NCI-H2081 (cell line): ENCODE measurements around the gene ITGAL.
"Not testable (repeated sequence)": the region's sequence is repeated elsewhere in the genome, so short reads cannot be mapped to it uniquely, and the experiment has no call there.

Experiments
- DNase-seq, 2 experiments: peaks; one replicate each; lab custom pipeline; 2025; lab: John Stamatoyannopoulos, UW

ITGAL gene

DNA sequence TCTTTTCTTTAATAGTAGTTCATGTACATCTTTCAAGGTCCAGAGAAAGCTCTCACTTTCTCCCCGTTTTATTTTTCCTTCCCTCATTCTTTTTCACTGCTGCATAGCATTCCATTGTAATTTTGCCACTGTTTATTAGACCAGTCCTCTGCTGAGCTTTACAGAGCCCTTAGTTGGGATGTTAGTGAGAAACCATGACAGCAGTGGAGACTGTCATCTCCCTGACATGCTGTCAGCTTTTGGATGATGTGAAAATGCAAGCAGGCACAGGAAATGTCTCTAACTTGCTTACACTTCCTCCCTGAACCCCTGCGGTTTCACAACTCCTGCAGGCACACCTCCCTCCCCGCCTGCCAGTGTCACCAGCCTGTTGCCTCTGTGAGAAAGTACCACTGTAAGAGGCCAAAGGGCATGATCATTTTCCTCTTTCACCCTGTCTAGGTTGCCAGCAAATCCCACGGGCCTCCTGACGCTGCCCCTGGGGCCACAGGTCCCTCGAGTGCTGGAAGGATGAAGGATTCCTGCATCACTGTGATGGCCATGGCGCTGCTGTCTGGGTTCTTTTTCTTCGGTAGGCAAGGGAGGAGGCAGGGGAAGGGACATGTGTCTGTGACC is at the start of gene ITGAL:
TSS of gene ITGAL (plus strand) at position 415 of the 615 bp plus-strand sequence. CDS start at position 511, 96 bp downstream.
- DNase-seq, result no peak

DNA sequence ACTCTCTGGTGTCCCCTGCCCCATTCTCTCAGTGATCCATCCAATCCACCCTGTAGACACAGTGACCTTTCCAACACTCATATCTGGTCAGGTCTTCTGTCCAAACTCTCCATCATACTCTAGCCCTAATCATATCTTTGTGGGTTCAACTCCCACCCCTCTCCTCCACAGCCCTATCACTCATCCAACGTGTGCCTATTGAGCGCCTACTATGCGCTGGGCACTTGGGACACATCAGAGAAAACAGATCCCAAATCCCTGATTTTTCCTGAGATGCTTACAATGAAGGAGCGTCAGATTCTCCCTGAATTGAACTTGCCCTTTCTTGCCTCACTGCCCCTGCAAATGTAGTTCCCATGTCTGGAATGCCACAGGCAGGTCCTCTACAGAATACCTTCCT is 44.5 kb upstream of the ITGAL start:
- no peak for DNase-seq

DNA sequence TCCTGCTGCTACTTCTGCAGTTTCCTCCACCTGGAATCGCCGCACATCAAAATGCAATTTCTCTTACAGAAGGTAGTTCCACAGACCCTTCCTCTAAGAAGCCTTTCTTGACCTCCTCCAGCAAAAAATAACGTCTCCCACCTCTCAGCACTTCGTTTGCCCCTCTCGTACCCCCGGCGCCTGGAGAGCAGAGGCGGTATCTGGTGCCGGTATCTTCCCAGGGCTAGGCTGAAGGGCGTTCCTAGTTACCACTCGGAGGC is 43.2 kb upstream of the ITGAL start:
- DNase-seq, result no peak

- DNase-seq, result peak; percentile 95 to 98
Observed at GRCh38 chr16:30429678-30430427, 42.7 kb upstream of the ITGAL start, which contains the start of gene DCTPP1. TSS of gene DCTPP1 (minus strand) at chr16:30430030. CDS start at chr16:30429980, 50 bp downstream.

GRCh38 chr16:30430428-30430970 is 42.0 kb upstream of the ITGAL start:
- DNase-seq, result no peak

DNA sequence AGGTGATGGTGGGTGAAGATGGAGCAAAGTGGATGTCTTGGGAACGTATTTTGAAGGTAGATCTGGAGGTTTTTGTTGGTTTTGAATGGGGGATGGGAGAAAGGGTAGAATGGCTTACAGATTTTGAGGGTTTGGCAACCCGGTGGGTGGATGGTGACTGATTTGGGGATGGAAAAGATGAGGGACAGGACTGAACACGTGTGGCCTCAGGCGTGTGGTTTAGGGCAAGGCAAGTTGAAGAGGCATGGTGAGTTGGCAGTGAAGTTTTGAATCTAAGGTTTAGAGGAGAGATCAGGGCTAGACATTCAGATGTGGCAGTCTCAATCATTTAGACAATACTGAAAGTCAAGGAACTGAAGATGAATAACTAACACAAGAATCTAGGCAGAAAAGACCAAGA is 37.7 kb upstream of the ITGAL start:
- no peak for DNase-seq

GRCh38 chr16:30437511-30438046 is 35.0 kb upstream of the ITGAL start:
- peak; percentile 5 to 17 for DNase-seq

GRCh38 chr16:30438835-30439234 is 33.7 kb upstream of the ITGAL start:
- DNase-seq, result no peak

DNA sequence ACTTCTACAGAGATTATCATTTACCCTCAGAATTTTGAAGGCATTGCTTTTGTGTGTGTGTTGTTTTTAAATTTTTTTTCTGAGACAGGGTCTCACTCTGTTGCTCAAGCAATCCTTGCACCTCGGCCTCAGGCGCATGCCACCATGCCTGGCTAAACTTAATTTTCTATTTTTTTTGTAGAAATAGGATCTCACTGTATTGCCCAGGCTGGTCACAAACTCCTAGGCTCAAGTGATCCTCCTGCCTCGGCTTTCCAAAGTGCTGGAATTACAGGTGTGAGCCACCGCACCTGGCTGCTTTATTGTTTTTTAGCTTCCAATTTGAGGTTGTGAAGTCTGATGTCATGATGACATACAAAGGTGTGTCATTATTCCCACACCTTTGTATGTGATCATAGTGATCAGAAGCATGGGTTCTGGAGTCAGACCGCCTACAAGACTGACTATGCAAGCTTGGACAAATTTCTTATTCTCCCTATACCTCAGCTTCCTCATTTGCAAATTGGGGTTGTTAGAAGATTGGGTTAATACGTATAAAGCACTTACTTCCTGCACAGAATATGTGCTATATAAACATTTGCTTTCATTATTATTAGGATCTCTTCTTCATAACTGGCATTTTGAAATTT is 32.7 kb upstream of the ITGAL start:
- DNase-seq, result no peak

GRCh38 chr16:30443631-30444030 is 28.9 kb upstream of the ITGAL start:
- DNase-seq, result no peak

DNA sequence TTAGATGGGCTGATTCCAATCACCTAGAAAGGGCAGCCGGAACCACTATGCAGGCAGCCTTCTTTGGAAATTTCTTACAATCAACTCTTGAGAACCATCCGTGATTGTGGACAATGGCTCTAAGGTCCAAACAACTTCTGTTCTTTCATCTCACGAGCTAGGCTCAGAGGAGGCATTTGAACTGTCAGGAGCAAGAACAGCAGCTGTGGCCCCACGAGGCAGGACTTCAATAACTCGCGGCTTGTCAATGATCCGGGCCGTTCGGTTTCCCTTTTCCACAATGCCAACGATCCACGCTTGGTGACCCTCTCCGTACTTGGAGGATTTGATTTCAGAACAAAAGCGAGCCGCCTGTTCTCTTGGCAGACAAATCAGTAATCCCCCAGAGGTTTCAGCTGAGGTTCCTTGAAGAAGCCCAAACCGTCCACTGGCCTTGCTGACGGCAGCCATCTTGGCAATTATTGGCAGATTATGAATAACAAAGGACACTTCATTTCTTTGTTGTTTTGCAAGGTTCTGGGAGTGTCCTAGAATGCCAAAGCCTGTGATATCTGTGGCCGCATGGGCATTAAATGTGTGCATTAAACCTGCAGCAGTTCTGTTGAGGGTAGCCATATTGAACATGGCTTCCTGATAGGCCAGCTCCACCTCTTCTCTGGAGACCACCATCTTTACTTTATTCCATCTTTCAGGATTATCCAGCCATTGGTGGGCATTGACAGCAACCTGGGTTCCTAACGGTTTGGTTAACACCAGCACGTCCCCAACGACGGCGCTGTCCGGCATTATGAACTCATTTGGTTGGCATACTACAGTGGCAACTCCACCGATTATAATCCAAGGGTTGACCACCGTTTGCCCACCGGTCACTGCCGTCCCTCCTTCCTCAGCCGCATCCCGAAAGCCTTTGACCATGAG is 28.1 kb upstream of the ITGAL start:
- peak in 1 of 2 experiments; percentile 18 for DNase-seq

DNA sequence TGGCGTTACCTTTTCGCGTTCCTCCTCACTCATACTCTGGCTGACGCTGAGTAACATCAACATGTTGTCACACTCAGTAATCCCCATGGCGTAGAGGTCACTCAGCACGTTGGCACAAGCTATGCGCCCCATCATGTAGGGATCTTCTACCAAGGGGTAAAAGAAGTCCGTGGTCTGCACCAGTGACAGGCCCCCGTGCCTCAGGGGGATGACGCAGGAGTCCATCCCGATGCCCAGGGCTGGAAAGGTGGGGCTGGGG is 27.5 kb upstream of the ITGAL start:
- DNase-seq, result no peak

DNA sequence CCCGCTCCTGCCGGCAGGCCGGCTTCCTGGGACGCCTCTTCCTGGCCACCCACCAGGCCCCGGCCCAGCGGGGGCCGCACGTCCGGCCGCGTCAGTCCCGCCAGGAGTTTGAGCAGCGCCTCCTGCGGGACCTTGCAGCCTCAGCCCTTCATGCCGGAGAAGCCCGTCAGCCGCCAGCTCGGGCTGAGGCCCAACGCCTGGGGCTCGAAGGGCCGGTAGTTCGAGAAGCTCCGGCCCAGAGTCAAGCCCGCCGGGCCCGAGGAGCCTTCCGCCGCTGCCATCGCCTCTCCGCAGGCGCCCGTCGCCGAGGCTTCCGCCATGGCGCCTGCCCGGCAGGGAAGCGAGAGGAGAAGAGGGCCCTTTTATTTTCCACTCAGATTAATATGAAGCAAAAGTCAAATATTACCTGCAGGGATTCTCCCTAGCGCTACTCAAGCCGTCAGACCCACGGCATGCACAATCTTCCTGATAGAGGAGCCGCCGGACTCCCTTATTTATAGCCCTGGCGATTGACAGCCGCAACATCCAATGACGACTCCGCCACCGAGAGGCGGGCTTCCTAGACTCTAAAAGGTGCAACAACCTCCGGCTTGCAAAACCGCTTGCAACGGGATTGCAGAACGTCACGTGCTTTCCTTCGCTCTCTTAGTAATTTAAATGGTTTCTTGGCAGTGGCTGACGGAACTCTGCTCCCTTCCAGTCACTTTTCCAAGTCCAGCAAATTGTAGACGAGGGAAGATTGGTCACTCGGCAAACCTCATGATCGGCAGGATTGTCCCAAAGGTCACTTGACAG is 26.9 kb upstream of the ITGAL start, which contains the start of gene SEPHS2:
TSS of gene SEPHS2 (minus strand) at position 467 of the 795 bp plus-strand sequence. CDS start at position 320, 147 bp downstream.
- peak; percentile 91 to 95 for DNase-seq

DNA sequence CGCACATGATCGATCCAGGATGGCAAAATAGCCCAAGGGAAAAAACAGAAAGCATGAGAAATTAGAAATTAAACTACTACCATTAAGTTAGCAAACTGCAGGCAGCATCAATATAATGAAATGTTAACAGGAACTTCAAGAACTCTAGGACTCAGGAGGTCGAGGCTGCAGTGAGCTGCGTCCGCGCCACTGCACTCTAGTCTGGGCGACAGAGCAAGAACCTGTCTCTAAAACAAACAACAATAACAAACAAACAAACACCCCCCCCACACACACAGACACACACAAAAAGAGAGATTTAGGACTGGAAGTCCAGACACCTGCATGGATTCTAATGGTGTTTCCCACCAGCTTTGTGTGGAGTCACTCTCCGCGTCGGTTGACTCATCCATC is 26.3 kb upstream of the ITGAL start:
- no peak for DNase-seq

GRCh38 chr16:30447512-30448226 is 24.9 kb upstream of the ITGAL start:
- DNase-seq, result no peak

GRCh38 chr16:30449116-30449435 is 23.5 kb upstream of the ITGAL start:
- no peak for DNase-seq

GRCh38 chr16:30452709-30453580 is 19.6 kb upstream of the ITGAL start:
- not testable (repeated sequence) for DNase-seq

- DNase-seq, result no peak
Observed at GRCh38 chr16:30456302-30456701, 16.2 kb upstream of the ITGAL start.

DNA sequence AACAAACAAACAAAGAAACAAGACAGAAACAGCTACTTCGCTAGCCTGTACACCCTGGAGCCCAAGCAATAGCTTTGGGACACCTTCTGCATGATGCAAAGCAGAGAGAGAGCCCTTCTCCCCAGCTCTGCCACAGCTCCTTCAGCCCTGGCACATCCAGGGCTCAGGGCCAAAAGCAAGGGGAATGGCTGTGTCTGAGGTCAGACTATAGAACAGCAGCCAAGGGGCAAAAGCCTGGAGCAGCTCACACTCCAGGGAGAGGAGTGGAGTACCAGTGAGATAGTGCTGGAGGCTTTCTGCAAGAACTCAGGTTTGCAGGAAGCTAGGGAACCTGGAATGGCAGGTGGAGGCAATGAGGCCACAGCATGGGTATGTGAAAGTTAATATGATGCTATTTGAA is 15.3 kb upstream of the ITGAL start:
- no peak for DNase-seq
